Measurements from ENCODE around the gene TRH. TPM values are rescaled to one million over a fixed set of nuclear protein-coding genes. Genes with fewer than 3 reads are reported as not detected.
"Not testable (repeated sequence)": the region's sequence is repeated elsewhere in the genome, so short reads cannot be mapped to it uniquely, and the experiment has no call there.

The TRH gene
- total RNA-seq, 1 donor from 2014 or later: not detected

DNA sequence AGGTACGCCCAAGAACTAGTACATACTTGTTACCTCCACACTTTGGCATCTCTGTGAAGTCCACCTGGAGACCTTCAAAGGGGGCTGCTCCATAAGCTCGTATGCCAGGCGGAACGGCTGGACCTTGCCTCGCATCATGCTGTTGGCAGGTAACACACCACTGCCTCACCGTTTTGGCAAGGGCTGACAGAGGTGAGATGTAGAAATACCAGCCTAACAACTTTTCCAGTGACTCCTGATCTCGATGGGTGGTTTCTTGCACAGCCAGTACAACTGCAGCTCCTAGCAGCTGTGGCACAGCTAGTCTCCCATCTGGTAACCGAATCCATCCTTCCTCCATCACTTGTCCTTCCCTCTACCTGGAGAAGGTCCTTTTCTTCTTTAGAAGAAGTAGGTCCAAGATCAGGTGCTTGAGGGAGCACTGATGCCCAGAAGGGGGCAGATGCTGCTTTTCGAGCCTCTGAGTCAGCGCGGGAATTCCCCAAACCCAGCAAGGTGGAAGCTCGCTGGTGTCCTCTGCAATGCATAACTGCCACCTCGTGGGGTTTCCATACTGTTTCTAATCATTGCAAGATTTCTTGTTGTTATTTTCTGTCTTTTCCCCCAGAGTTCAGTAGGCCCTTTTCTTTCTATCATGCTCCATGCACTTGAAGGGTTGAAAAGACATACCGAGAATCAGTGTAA, 51.8 kb downstream of the TRH start:
- not testable (repeated sequence) for H3K27me3 ChIP-seq (ENCODE audit: control insufficient read depth, insufficient read depth, low read length); H3K36me3 ChIP-seq (ENCODE audit: control insufficient read depth, insufficient read depth, low read length); H3K4me3 ChIP-seq (ENCODE audit: low read depth, low read length); FAIRE-seq
- DNase-seq (ENCODE audit: low read depth): peak; percentile 69
- TF ChIP-seq, protein P1, sequence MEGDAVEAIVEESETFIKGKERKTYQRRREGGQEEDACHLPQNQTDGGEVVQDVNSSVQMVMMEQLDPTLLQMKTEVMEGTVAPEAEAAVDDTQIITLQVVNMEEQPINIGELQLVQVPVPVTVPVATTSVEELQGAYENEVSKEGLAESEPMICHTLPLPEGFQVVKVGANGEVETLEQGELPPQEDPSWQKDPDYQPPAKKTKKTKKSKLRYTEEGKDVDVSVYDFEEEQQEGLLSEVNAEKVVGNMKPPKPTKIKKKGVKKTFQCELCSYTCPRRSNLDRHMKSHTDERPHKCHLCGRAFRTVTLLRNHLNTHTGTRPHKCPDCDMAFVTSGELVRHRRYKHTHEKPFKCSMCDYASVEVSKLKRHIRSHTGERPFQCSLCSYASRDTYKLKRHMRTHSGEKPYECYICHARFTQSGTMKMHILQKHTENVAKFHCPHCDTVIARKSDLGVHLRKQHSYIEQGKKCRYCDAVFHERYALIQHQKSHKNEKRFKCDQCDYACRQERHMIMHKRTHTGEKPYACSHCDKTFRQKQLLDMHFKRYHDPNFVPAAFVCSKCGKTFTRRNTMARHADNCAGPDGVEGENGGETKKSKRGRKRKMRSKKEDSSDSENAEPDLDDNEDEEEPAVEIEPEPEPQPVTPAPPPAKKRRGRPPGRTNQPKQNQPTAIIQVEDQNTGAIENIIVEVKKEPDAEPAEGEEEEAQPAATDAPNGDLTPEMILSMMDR (IDR thresholded peaks at IDR 0.05; ENCODE audit: insufficient read depth, low read length, severe bottlenecking): peak; percentile 12

DNA sequence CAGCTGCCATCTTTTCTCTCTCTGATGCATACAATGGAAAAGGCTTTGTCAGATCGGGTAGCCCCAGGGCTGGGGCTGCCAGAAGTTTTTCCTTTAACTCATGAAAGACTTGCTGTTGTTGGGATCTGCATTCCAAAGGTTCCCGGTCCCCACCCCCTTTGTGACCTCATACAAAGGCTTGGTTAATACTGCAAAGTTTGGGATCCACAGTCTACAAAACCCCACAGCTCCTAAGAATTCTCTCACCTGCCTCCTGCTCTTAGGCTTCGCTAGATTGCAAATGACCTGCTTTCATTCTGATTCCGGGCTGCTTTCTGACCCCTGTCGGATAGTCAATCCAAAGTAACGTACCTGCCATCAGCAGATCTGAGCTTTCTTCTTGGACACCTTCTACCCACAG, 52.9 kb downstream of the TRH start:
- not testable (repeated sequence) for FAIRE-seq; H3K36me3 ChIP-seq (ENCODE audit: control insufficient read depth, insufficient read depth, low read length); H3K4me3 ChIP-seq (ENCODE audit: low read depth, low read length); H3K27me3 ChIP-seq (ENCODE audit: control insufficient read depth, insufficient read depth, low read length); DNase-seq (ENCODE audit: low read depth)

Other genes starting within 250 kb of the TRH start
- gene TMCC1, start 81.0 kb upstream of the TRH start, total RNA-seq: 18.2 and 19.8 TPM in 2 replicates
- not detected in 2 replicates for gene ALG1L2, start 107.1 kb downstream of the TRH start, total RNA-seq

Data from bronchial epithelial cell (primary cell).